ENCODE data around the gene DNM1L.

The DNM1L gene

GRCh38 chr12:32679091-32679919 lies at the start of gene DNM1L:
TSS of gene DNM1L (plus strand) at chr12:32679301. CDS start at chr12:32679364, 63 bp downstream.
- Histone ChIP-seq H3K4me3 (ENCODE audit: low read length in 2 of 2) (peak within 1 kb of the TSS; percentile 63 to 91), H3K4me1 (ENCODE audit: control insufficient read depth, insufficient read depth, low read length) (no peaks in the 10 kb centered on the region), H3K36me3 (ENCODE audit: control insufficient read depth in 2 of 2, insufficient read depth in 2 of 2, low read length in 2 of 2) (no peaks in the 10 kb centered on the region), H3K9ac (ENCODE audit: low read length in 2 of 2) (peak within 1 kb of the TSS; percentile 91 to 97), H3K27me3 (ENCODE audit: control insufficient read depth in 1 of 2, insufficient read depth in 2 of 2, low read length in 2 of 2) (no peaks in the 10 kb centered on the region), H3K9me3 (ENCODE audit: control insufficient read depth in 2 of 2, low read length in 2 of 2) (no peaks in the 10 kb centered on the region), H3K27ac (ENCODE audit: low read length) (peak within 1 kb of the TSS; percentile 94)

- no peaks in the 10 kb centered on the region for H3K4me1 ChIP-seq (ENCODE audit: control insufficient read depth, insufficient read depth, low read length)
- H3K4me3 ChIP-seq (ENCODE audit: low read length in 2 of 2): no peak overlapping the region
- no peak overlapping the region for H3K9ac ChIP-seq (ENCODE audit: low read length in 2 of 2)
- no peaks in the 10 kb centered on the region for H3K27me3 ChIP-seq (ENCODE audit: control insufficient read depth in 1 of 2, insufficient read depth in 2 of 2, low read length in 2 of 2)
- peaks cover 23 to 39% of the 10 kb centered on the region in 2 donors for H3K36me3 ChIP-seq (ENCODE audit: control insufficient read depth in 2 of 2, insufficient read depth in 2 of 2, low read length in 2 of 2)
- H3K27ac ChIP-seq (ENCODE audit: low read length): no peak overlapping the region
- no peaks in the 10 kb centered on the region for H3K9me3 ChIP-seq (ENCODE audit: control insufficient read depth in 2 of 2, low read length in 2 of 2)
These were observed 37.7 kb upstream of the DNM1L start for GRCh38 chr12:32641287-32641901.

GRCh38 chr12:32644431-32644830 lies 34.7 kb upstream of the DNM1L start:
- Histone ChIP-seq H3K9me3 (ENCODE audit: control insufficient read depth in 2 of 2, low read length in 2 of 2) (no peaks in the 10 kb centered on the region), H3K9ac (ENCODE audit: low read length in 2 of 2) (no peak overlapping the region), H3K4me1 (ENCODE audit: control insufficient read depth, insufficient read depth, low read length) (no peaks in the 10 kb centered on the region), H3K36me3 (ENCODE audit: control insufficient read depth in 2 of 2, insufficient read depth in 2 of 2, low read length in 2 of 2) (peaks cover 13 to 29% of the 10 kb centered on the region in 2 donors), H3K4me3 (ENCODE audit: low read length in 2 of 2) (no peak overlapping the region), H3K27ac (ENCODE audit: low read length) (no peak overlapping the region), H3K27me3 (ENCODE audit: control insufficient read depth in 1 of 2, insufficient read depth in 2 of 2, low read length in 2 of 2) (no peaks in the 10 kb centered on the region)

GRCh38 chr12:32647275-32647674 lies 31.8 kb upstream of the DNM1L start:
- no peaks in the 10 kb centered on the region for H3K4me1 ChIP-seq (ENCODE audit: control insufficient read depth, insufficient read depth, low read length)
- H3K9me3 ChIP-seq (ENCODE audit: control insufficient read depth in 2 of 2, low read length in 2 of 2): no peaks in the 10 kb centered on the region
- H3K27me3 ChIP-seq (ENCODE audit: control insufficient read depth in 1 of 2, insufficient read depth in 2 of 2, low read length in 2 of 2): no peaks in the 10 kb centered on the region
- H3K27ac ChIP-seq (ENCODE audit: low read length): no peak overlapping the region
- peaks cover 3% of the 10 kb centered on the region in 2 donors for H3K36me3 ChIP-seq (ENCODE audit: control insufficient read depth in 2 of 2, insufficient read depth in 2 of 2, low read length in 2 of 2)
- no peak overlapping the region for H3K4me3 ChIP-seq (ENCODE audit: low read length in 2 of 2)
- H3K9ac ChIP-seq (ENCODE audit: low read length in 2 of 2): no peak overlapping the region

- no peak overlapping the region for H3K4me3 ChIP-seq (ENCODE audit: low read length in 2 of 2)
- H3K27ac ChIP-seq (ENCODE audit: low read length): no peak overlapping the region
- no peaks in the 10 kb centered on the region for H3K9me3 ChIP-seq (ENCODE audit: control insufficient read depth in 2 of 2, low read length in 2 of 2)
- H3K36me3 ChIP-seq (ENCODE audit: control insufficient read depth in 2 of 2, insufficient read depth in 2 of 2, low read length in 2 of 2): peaks cover 0 to 3% of the 10 kb centered on the region in 2 donors
- H3K27me3 ChIP-seq (ENCODE audit: control insufficient read depth in 1 of 2, insufficient read depth in 2 of 2, low read length in 2 of 2): no peaks in the 10 kb centered on the region
- H3K9ac ChIP-seq (ENCODE audit: low read length in 2 of 2): no peak overlapping the region
- no peaks in the 10 kb centered on the region for H3K4me1 ChIP-seq (ENCODE audit: control insufficient read depth, insufficient read depth, low read length)
These were observed 28.6 kb upstream of the DNM1L start for GRCh38 chr12:32650508-32650907.

GRCh38 chr12:32651151-32651955 lies 27.7 kb upstream of the DNM1L start:
- no peaks in the 10 kb centered on the region for H3K27me3 ChIP-seq (ENCODE audit: control insufficient read depth in 1 of 2, insufficient read depth in 2 of 2, low read length in 2 of 2)
- H3K36me3 ChIP-seq (ENCODE audit: control insufficient read depth in 2 of 2, insufficient read depth in 2 of 2, low read length in 2 of 2): peaks cover 0 to under 1% of the 10 kb centered on the region in 2 donors

GRCh38 chr12:32651956-32652210 lies 27.2 kb upstream of the DNM1L start:
- Histone ChIP-seq H3K36me3 (ENCODE audit: control insufficient read depth in 2 of 2, insufficient read depth in 2 of 2, low read length in 2 of 2) (no peaks in the 10 kb centered on the region), H3K9me3 (ENCODE audit: control insufficient read depth in 2 of 2, low read length in 2 of 2) (no peaks in the 10 kb centered on the region), H3K27ac (ENCODE audit: low read length) (no peak overlapping the region), H3K4me1 (ENCODE audit: control insufficient read depth, insufficient read depth, low read length) (no peaks in the 10 kb centered on the region), H3K4me3 (ENCODE audit: low read length in 2 of 2) (no peak overlapping the region), H3K27me3 (ENCODE audit: control insufficient read depth in 1 of 2, insufficient read depth in 2 of 2, low read length in 2 of 2) (no peaks in the 10 kb centered on the region), H3K9ac (ENCODE audit: low read length in 2 of 2) (no peak overlapping the region)

More at GRCh38 chr12:32651151-32651955, 27.7 kb upstream of the DNM1L start:
- Histone ChIP-seq H3K9me3 (ENCODE audit: control insufficient read depth in 2 of 2, low read length in 2 of 2) (no peaks in the 10 kb centered on the region), H3K4me1 (ENCODE audit: control insufficient read depth, insufficient read depth, low read length) (no peaks in the 10 kb centered on the region), H3K9ac (ENCODE audit: low read length in 2 of 2) (no peak overlapping the region), H3K27ac (ENCODE audit: low read length) (no peak overlapping the region), H3K4me3 (ENCODE audit: low read length in 2 of 2) (no peak overlapping the region)

GRCh38 chr12:32659908-32660440 lies 19.1 kb upstream of the DNM1L start:
- no peaks in the 10 kb centered on the region for H3K27me3 ChIP-seq (ENCODE audit: control insufficient read depth in 1 of 2, insufficient read depth in 2 of 2, low read length in 2 of 2)
- H3K9ac ChIP-seq (ENCODE audit: low read length in 2 of 2): peak overlapping the region in 1 of 2 donors; percentile 17
- no peaks in the 10 kb centered on the region for H3K36me3 ChIP-seq (ENCODE audit: control insufficient read depth in 2 of 2, insufficient read depth in 2 of 2, low read length in 2 of 2)
- H3K4me1 ChIP-seq (ENCODE audit: control insufficient read depth, insufficient read depth, low read length): peaks cover 12% of the 10 kb centered on the region
- H3K4me3 ChIP-seq (ENCODE audit: low read length in 2 of 2): peak overlapping the region in 1 of 2 donors; percentile 0
- H3K27ac ChIP-seq (ENCODE audit: low read length): no peak overlapping the region
- H3K9me3 ChIP-seq (ENCODE audit: control insufficient read depth in 2 of 2, low read length in 2 of 2): no peaks in the 10 kb centered on the region

GRCh38 chr12:32661706-32662105 lies 17.4 kb upstream of the DNM1L start:
- Histone ChIP-seq H3K36me3 (ENCODE audit: control insufficient read depth in 2 of 2, insufficient read depth in 2 of 2, low read length in 2 of 2) (no peaks in the 10 kb centered on the region), H3K27me3 (ENCODE audit: control insufficient read depth in 1 of 2, insufficient read depth in 2 of 2, low read length in 2 of 2) (no peaks in the 10 kb centered on the region), H3K27ac (ENCODE audit: low read length) (no peak overlapping the region), H3K9ac (ENCODE audit: low read length in 2 of 2) (no peak overlapping the region), H3K4me3 (ENCODE audit: low read length in 2 of 2) (no peak overlapping the region), H3K4me1 (ENCODE audit: control insufficient read depth, insufficient read depth, low read length) (peaks cover 12% of the 10 kb centered on the region), H3K9me3 (ENCODE audit: control insufficient read depth in 2 of 2, low read length in 2 of 2) (no peaks in the 10 kb centered on the region)

GRCh38 chr12:32662665-32663064 lies 16.4 kb upstream of the DNM1L start:
- no peak overlapping the region for H3K4me3 ChIP-seq (ENCODE audit: low read length in 2 of 2)
- H3K27me3 ChIP-seq (ENCODE audit: control insufficient read depth in 1 of 2, insufficient read depth in 2 of 2, low read length in 2 of 2): no peaks in the 10 kb centered on the region
- H3K36me3 ChIP-seq (ENCODE audit: control insufficient read depth in 2 of 2, insufficient read depth in 2 of 2, low read length in 2 of 2): no peaks in the 10 kb centered on the region
- H3K9ac ChIP-seq (ENCODE audit: low read length in 2 of 2): no peak overlapping the region
- peaks cover 12% of the 10 kb centered on the region for H3K4me1 ChIP-seq (ENCODE audit: control insufficient read depth, insufficient read depth, low read length)
- H3K9me3 ChIP-seq (ENCODE audit: control insufficient read depth in 2 of 2, low read length in 2 of 2): no peaks in the 10 kb centered on the region
- H3K27ac ChIP-seq (ENCODE audit: low read length): no peak overlapping the region

Measured in stomach smooth muscle (tissue), 2 donors.